Measurements from ENCODE around the gene NHSL2.
A peak's percentile ranks its signal among the peaks of the same experiment; 100 is the strongest.
"Not testable (repeated sequence)": the region's sequence is repeated elsewhere in the genome, so short reads cannot be mapped to it uniquely, and the experiment has no call there.

The NHSL2 gene
- 16.4 to 59.4 (median 28.5) reads per million in 4 donors for total RNA-seq

DNA sequence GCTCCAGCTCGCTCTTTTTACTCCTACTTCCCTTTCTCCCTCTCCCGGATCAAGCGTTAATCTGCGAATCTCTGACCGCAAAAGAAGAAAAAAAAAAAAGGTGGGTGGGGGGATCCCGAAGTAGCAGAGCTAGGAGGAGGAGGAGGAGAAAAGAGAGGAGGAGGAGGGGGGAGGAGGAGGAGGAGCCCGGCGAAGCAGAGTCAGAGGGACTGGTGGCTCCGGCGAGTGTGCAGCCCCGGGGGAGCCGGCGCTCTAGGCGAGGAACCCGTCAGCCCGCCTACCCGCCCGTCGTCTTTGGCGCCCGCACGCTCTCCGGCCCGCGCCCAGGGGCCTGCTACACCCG lies at the start of gene NHSL2:
Gene NHSL2, plus strand, starts transcription at position 203 of the 343 bp plus-strand sequence.
- no peak for DNase-seq

GRCh38 chrX:71867680-71868079 lies 43.0 kb upstream of the NHSL2 start:
- no peak for DNase-seq

- DNase-seq = not testable (repeated sequence)
Observed at GRCh38 chrX:71869566-71869965, 41.1 kb upstream of the NHSL2 start.

DNA sequence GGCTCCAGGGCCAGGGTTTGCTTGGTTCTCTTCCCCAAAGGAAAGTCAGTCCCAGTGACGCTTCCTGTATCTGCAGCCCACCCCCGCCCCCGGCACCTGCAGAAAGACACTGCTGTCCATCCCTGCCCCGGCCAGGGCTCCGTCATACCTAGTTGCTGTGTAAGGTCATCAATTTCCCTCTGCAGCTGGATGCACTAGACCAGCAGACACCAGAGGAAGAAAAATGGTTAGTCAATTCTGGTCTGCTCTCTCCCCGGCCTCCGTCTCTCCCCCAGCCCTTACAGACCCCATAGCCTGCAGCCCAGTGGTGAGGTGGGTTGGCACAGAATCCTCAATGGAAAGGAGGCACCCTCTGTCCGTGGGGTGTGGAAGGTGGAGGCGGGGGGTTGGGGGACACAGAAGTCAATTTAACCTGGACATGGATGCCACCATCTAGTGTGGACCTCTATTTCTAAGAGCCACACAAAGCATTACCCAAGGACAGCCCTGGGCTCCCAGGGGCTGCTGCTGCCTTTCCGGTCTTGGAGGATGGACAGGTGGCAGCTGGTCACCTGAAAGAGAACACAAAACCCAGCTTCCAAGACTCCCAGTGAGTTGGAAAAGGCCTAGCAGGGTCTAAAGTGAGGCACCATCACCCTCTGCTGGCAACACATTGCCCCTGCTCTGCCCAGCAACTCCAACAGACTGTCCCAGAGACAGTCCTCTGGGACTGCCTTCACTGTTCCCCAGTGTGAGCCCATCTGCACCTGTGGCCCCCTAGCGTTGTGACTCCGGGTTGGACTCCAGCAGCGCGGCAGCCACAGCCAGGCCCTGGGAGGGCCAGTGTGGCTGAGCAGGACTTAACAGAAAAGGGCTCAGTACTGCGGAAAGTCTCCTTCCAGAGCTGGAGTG lies 40.2 kb upstream of the NHSL2 start:
- no peak for DNase-seq

DNA sequence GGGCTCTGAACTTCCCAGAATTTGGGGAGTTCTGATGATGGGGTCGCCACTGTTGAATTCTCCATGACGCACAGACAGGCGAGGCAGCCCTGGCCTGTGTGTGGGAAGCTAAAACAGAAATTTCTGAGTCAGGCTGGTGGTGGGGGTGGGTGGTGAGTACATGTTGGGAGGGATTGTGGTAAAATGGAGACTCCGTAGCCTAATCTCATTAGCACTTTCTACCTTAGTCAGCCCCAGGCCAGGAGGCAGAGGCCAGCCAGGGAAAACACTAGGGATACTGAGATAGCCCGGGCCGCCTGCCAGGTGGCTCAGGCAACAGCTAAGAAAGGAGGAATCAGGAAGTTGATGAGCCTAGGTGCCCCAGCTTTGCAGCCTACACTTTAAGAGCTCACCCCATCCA lies 39.3 kb upstream of the NHSL2 start:
- DNase-seq = no peak

GRCh38 chrX:71872542-71873458 lies 37.8 kb upstream of the NHSL2 start:
- no peak for DNase-seq

DNA sequence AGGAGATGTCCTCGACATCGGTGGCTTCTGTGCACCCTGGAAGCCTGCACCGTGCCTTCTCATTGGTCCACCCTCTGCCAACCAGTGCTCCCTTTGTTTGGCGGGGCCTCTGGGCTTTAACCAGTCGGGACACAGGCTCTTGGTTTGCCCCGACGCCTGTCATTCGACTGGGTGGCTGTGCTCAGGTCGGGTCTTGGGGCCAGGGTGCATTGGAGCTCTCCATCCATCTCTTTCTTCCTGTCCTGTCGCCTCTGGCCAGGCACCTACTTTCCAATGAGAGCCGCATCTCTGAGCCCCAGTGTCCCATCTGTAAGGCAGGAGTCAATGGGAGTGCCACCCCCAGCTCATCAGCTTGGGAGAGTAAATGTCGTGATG lies 37.2 kb upstream of the NHSL2 start:
- no peak for DNase-seq

DNA sequence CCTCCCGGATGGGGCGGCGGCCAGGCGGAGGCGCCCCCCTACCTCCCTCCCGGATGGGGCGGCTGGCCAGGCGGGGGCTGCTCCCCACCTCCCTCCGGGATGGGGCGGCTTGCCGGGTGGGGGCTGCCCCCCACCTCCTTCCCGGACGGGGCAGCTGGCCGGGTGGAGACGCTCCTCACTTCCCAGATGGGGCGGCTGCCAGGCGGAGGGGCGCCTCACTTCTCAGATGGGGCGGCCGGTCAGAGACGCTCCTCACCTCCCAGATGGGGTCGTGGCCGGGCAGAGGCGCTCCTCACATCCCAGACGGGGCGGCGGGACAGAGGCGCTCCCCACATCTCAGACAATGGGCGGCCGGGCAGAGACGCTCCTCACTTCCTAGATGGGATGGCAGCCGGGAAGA lies 33.8 kb upstream of the NHSL2 start:
- DNase-seq = not testable (repeated sequence)

GRCh38 chrX:71885099-71885498 lies 25.5 kb upstream of the NHSL2 start:
- DNase-seq = no peak

GRCh38 chrX:71895607-71896006 lies 15.0 kb upstream of the NHSL2 start:
- no peak for DNase-seq

- no peak for DNase-seq
Observed at GRCh38 chrX:71906144-71906543, 4.5 kb upstream of the NHSL2 start.

GRCh38 chrX:71908387-71908786 lies 2.3 kb upstream of the NHSL2 start:
- DNase-seq = no peak

GRCh38 chrX:71909956-71910355 lies 689 bp upstream of the NHSL2 start:
- no peak for DNase-seq

DNA sequence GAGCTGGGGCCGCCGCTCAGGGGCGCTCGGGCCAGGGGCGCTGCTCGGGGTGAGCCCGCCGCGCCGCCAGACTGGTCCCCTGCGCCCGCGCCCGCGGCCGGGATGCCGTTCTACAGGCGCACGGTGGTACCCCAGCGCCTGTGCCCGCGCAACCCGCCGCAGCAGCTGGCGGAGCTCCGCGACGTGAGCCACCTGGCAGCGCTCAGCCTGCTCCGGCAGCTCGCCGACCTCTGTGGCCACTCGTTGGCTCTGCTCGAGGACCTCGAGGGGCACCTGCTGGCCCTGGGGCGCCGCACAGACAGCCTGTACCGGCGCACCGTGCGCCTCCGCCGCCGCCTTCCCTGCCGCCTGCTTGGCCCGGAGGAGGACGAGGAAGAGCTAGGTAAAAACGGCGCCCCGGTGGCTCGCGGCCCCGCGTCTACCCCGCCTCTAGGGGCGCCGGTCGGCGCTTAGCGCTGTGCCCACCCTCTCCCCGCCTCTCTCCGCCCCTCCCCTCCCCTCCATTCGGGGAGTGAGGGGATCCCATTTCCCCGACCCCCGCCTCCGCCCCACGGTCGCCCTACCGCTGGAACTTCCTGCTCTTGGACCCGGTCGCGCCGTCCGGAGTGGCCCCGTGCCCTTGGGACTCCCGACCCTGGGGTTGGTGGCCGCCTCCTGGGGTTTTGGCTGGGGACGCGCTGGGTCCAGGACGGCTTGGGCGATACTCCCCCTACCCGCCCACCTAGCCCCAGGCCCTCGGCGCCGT lies 513 bp downstream of the NHSL2 start:
- DNase-seq = peak in 4 of 5 donors; percentile 3 to 15 (median 14)

- no peak for DNase-seq
Observed at GRCh38 chrX:71911731-71912050, 1.0 kb downstream of the NHSL2 start.

- no peak for DNase-seq
Observed at GRCh38 chrX:71912156-71912555, 1.5 kb downstream of the NHSL2 start.

DNA sequence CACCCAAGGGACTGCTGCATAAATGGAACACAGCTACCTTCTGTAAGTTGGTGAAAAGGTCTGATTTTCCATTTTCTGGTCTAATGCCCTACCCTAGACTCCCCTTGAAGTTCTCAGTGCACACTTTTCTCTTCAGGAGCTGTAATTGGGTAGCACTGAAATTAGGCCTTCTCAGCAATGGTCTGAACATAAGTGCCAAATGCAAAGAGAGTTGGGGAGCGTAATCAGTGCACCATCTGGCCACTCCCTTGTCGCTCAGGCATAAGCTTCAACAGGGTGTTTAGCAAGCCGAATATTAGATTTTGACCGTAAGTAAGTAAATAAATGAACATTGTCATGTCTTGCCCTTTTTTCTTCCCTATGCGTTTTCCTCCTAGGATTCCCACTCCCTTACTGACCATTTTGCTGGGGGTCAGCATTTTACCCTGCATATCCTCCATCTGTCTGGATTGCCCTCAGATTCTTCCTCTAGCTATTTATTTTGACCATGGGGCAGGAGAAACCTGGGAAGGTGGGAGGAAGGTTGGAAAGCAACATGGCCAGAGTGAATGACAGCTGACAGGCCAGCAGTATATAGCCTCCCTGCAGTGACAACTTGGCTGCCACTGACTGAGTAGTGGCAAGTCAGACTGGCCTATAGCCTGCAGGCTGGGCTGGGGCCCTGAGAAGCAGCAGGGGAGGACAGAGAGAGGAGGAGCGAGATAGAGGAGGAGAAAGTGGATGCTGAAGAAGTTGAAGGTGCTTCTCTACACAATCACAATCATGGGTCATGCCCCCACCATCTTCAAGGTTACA lies 2.7 kb downstream of the NHSL2 start:
- no peak for DNase-seq

GRCh38 chrX:71917621-71918343 lies 7.1 kb downstream of the NHSL2 start:
- no peak for DNase-seq

DNA sequence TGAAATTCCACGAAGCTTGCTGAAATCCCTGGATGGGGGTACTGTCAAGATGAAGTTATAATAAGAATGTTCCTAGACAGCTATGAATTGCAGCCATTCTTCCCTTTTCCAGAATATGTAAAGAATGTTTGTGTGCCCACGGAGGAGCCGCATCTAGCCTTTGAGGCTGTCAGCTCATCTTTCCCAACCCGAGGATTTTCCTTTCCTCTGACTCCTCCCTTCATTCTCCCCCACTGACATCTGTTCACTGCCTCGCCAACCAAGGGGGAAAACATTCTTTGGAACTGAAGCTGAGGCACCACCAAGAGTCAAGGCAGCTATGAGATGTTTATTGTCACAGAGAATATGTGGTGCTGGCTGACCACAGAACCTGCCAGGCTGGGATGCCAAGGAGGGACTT lies 8.8 kb downstream of the NHSL2 start:
- DNase-seq = no peak

DNA sequence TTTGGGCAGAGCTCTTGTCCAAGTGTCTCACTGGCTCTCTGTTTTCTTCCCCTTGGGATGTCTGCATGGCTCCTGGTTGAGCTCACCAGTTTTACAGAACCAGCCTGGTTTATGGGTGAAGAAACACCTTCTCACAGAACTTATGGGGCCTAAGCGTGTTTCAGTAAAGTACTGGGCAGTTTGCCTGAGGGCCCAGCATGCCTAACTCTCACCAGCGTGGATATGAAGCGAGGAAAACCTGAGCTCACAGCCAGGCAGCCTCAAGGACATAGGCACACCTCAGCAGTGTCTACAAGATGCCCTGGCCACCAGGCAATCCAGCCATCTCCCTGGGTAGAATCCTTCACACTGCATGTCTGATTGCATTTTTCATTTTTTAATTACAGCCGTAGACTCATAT lies 9.2 kb downstream of the NHSL2 start:
- no peak for DNase-seq

GRCh38 chrX:71922686-71923085 lies 12.0 kb downstream of the NHSL2 start:
- DNase-seq = no peak

DNA sequence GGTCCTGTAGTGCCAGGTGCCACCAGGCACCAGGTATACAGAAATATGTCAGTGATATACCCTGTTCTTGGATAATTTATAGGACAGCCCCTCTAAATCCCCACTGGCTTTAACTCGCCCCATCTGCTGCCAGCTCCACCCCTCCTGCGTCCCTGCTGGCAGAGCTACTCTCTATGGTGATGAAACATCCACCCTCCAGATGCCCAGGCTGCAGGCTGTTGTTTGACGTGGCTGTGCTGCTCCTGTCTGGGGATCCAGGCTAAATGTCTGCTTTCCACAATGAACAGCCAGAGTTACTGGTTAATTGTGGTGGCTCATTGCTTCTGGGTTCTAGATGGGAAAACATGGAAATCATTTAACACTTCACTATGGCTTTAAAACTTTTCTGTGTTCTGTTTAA lies 12.9 kb downstream of the NHSL2 start:
- no peak for DNase-seq
